HEK293 (cell line): ENCODE results near the gene CDK4.

ENCODE experiments used
- GFI1B ChIP-seq: fragments of 450-650 bp; formaldehyde crosslinking; IDR thresholded peaks from 2 replicates; pipeline ENCODE4 v1.5.1; 2016; ENCODE audit warnings: missing biosample characterization, missing genetic modification characterization
- GLI4 ChIP-seq: fragments of 450-650 bp; formaldehyde crosslinking; IDR thresholded peaks from 2 replicates; pipeline ENCODE4 v1.5.1; 2016; ENCODE audit warnings: missing biosample characterization, missing genetic modification characterization
- HOXC10 ChIP-seq: sonication (generic); formaldehyde crosslinking; IDR thresholded peaks from 2 replicates; pipeline ENCODE4 v1.8.1; 2023; ENCODE audit warnings: mild to moderate bottlenecking, missing genetic modification reagents
- INSM2 ChIP-seq: fragments of 450-650 bp; formaldehyde crosslinking; IDR thresholded peaks from 2 replicates; pipeline ENCODE4 v1.5.1; 2016; ENCODE audit warnings: missing biosample characterization, missing genetic modification characterization
- ZBTB1 ChIP-seq: fragments of 450-650 bp; formaldehyde crosslinking; IDR thresholded peaks from 2 replicates; pipeline ENCODE4 v1.5.1; 2016; ENCODE audit warnings: missing biosample characterization, missing genetic modification characterization
- ZBTB26 ChIP-seq: fragments of 450-650 bp; formaldehyde crosslinking; optimal IDR thresholded peaks from 2 replicates; pipeline ENCODE3; 2016; ENCODE audit warnings: missing biosample characterization, mild to moderate bottlenecking, missing genetic modification characterization
- ZBTB48 ChIP-seq: fragments of 450-650 bp; formaldehyde crosslinking; IDR thresholded peaks from 2 replicates; pipeline ENCODE4 v1.5.1; 2016; ENCODE audit warnings: missing biosample characterization, missing genetic modification characterization
- ZBTB49 ChIP-seq: fragments of 450-650 bp; formaldehyde crosslinking; IDR thresholded peaks from 2 replicates; pipeline ENCODE4 v1.5.1; 2016; ENCODE audit warnings: missing biosample characterization, missing genetic modification characterization, low read depth
- ZBTB7A ChIP-seq: fragments of 450-650 bp; formaldehyde crosslinking; IDR thresholded peaks from 2 replicates; pipeline ENCODE4 v1.5.1; 2016; ENCODE audit warnings: low read depth, missing biosample characterization, missing genetic modification characterization
- ZFP37 ChIP-seq: fragments of 450-650 bp; formaldehyde crosslinking; IDR thresholded peaks from 2 replicates; pipeline ENCODE4 v1.5.1; 2016; ENCODE audit warnings: missing biosample characterization, missing genetic modification characterization
- ZNF132 ChIP-seq: fragments of 450-650 bp; formaldehyde crosslinking; IDR thresholded peaks from 2 replicates; pipeline ENCODE4 v1.5.1; 2017; ENCODE audit warnings: missing biosample characterization, missing genetic modification characterization, borderline replicate concordance
- ZNF148 ChIP-seq: fragments of 450-650 bp; formaldehyde crosslinking; IDR thresholded peaks from 2 replicates; pipeline ENCODE4 v1.5.0; 2017; ENCODE audit warnings: missing biosample characterization, missing genetic modification characterization, borderline replicate concordance
- ZNF16 ChIP-seq: fragments of 450-650 bp; formaldehyde crosslinking; IDR thresholded peaks from 2 replicates; pipeline ENCODE4 v1.5.1; 2016; ENCODE audit warnings: low read depth, missing biosample characterization, missing genetic modification characterization
- ZNF175 ChIP-seq: fragments of 450-650 bp; formaldehyde crosslinking; IDR thresholded peaks from 2 replicates; pipeline ENCODE4 v1.5.1; 2016; ENCODE audit warnings: missing biosample characterization, missing genetic modification characterization
- ZNF223 ChIP-seq: fragments of 450-650 bp; formaldehyde crosslinking; IDR thresholded peaks from 2 replicates; pipeline ENCODE4 v1.5.1; 2016; ENCODE audit warnings: missing biosample characterization, missing genetic modification characterization
- ZNF239 ChIP-seq: fragments of 450-650 bp; formaldehyde crosslinking; IDR thresholded peaks from 2 replicates; pipeline ENCODE4 v1.5.1; 2016; ENCODE audit warnings: missing biosample characterization, missing genetic modification characterization
- ZNF292 ChIP-seq: fragments of 450-650 bp; formaldehyde crosslinking; IDR thresholded peaks from 2 replicates; pipeline ENCODE4 v1.5.1; 2016; ENCODE audit warnings: low read depth, missing biosample characterization, missing genetic modification characterization, borderline replicate concordance
- ZNF354C ChIP-seq: fragments of 450-650 bp; formaldehyde crosslinking; IDR thresholded peaks from 2 replicates; pipeline ENCODE4 v1.5.1; 2016; ENCODE audit warnings: missing biosample characterization, missing genetic modification characterization, low read depth, borderline replicate concordance
- ZNF549 ChIP-seq: fragments of 450-650 bp; IDR thresholded peaks from 2 replicates; pipeline ENCODE4 v1.5.1; 2018; ENCODE audit warnings: missing biosample characterization, missing genetic modification characterization, mild to moderate bottlenecking, inconsistent platforms, moderate library complexity
- ZNF571 ChIP-seq: fragments of 450-650 bp; formaldehyde crosslinking; IDR thresholded peaks from 2 replicates; pipeline ENCODE4 v1.5.0; 2017; ENCODE audit warnings: missing biosample characterization, missing genetic modification characterization
- ZNF600 ChIP-seq: fragments of 450-650 bp; formaldehyde crosslinking; IDR thresholded peaks from 2 replicates; pipeline ENCODE4 v1.5.1; 2016; ENCODE audit warnings: missing biosample characterization, missing genetic modification characterization
- ZNF654 ChIP-seq: fragments of 450-650 bp; formaldehyde crosslinking; IDR thresholded peaks from 2 replicates; pipeline ENCODE4 v1.5.1; 2016; ENCODE audit warnings: low read depth, missing biosample characterization, missing genetic modification characterization
- ZNF658 ChIP-seq: fragments of 450-650 bp; formaldehyde crosslinking; IDR thresholded peaks from 2 replicates; pipeline ENCODE4; 2016; ENCODE audit warnings: missing biosample characterization, missing genetic modification characterization
- ZNF670 ChIP-seq: fragments of 450-650 bp; formaldehyde crosslinking; IDR thresholded peaks from 2 replicates; pipeline ENCODE4 v1.5.1; 2016; ENCODE audit warnings: missing biosample characterization, missing genetic modification characterization, low read depth
- ZNF837 ChIP-seq: fragments of 450-650 bp; formaldehyde crosslinking; IDR thresholded peaks from 2 replicates; pipeline ENCODE4 v1.5.1; 2016; ENCODE audit warnings: missing biosample characterization, missing genetic modification characterization
- ZSCAN23 ChIP-seq: fragments of 450-650 bp; formaldehyde crosslinking; IDR thresholded peaks from 2 replicates; pipeline ENCODE4 v1.5.1; 2016; ENCODE audit warnings: missing biosample characterization, missing genetic modification characterization
- ZXDB ChIP-seq: fragments of 450-650 bp; formaldehyde crosslinking; IDR thresholded peaks from 2 replicates; pipeline ENCODE4 v1.5.1; 2016; ENCODE audit warnings: missing biosample characterization, missing genetic modification characterization
- TF ChIP-seq, protein P1 (sequence below): fragments of 450-650 bp; formaldehyde crosslinking; IDR thresholded peaks from 2 replicates; pipeline ENCODE4 v1.5.1; 2016; ENCODE audit warnings: missing biosample characterization, missing genetic modification characterization
- TF ChIP-seq, protein P2 (sequence below): fragments of 450-650 bp; formaldehyde crosslinking; IDR thresholded peaks from 2 replicates; pipeline ENCODE4 v1.5.1; 2017; ENCODE audit warnings: missing biosample characterization, missing genetic modification characterization

CDK4 gene

GRCh38 chr12:57782608-57783465 is 30.7 kb upstream of the CDK4 start, which contains the start of gene TSFM (continued):
- TF ChIP-seq ZBTB26 (peak; percentile 81), ZNF658 (tag by site-specific recombination) (no peak), ZSCAN23 (peak; percentile 91), ZNF600 (tag by site-specific recombination) (peak; percentile 96), ZNF670 (tag by site-specific recombination) (no peak), ZNF837 (tag by site-specific recombination) (peak; percentile 48; the same call in 1 of the 2 replicates), INSM2 (tag by site-specific recombination) (peak; percentile 93), ZNF132 (no peak), ZBTB49 (no peak), ZXDB (tag by site-specific recombination) (peak; percentile 96), HOXC10 (CRISPR knock-in tag) (no peak), ZBTB48 (tag by site-specific recombination) (peak; percentile 93), ZNF571 (tag by site-specific recombination) (no peak), ZNF354C (tag by site-specific recombination) (no peak), ZNF549 (no peak), GLI4 (tag by site-specific recombination) (peak; percentile 87), ZBTB7A (tag by site-specific recombination) (peak; percentile 67; the same call in 1 of the 2 replicates), ZFP37 (peak; percentile 96), GFI1B (tag by site-specific recombination) (no peak), ZNF654 (tag by site-specific recombination) (peak; percentile 80), ZBTB1 (tag by site-specific recombination) (peak; percentile 85; the same call in 1 of the 2 replicates), ZNF16 (tag by site-specific recombination) (no peak), ZNF223 (tag by site-specific recombination) (no peak), ZNF239 (tag by site-specific recombination) (peak; percentile 86), ZNF292 (no peak), ZNF148 (tag by site-specific recombination) (peak; percentile 18; the same call in 1 of the 2 replicates), ZNF175 (tag by site-specific recombination) (no peak)
- TF ChIP-seq, protein P1, sequence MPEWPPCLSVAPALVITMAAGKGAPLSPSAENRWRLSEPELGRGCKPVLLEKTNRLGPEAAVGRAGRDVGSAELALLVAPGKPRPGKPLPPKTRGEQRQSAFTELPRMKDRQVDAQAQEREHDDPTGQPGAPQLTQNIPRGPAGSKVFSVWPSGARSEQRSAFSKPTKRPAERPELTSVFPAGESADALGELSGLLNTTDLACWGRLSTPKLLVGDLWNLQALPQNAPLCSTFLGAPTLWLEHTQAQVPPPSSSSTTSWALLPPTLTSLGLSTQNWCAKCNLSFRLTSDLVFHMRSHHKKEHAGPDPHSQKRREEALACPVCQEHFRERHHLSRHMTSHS (tag by site-specific recombination) = no peak
- TF ChIP-seq, protein P2, sequence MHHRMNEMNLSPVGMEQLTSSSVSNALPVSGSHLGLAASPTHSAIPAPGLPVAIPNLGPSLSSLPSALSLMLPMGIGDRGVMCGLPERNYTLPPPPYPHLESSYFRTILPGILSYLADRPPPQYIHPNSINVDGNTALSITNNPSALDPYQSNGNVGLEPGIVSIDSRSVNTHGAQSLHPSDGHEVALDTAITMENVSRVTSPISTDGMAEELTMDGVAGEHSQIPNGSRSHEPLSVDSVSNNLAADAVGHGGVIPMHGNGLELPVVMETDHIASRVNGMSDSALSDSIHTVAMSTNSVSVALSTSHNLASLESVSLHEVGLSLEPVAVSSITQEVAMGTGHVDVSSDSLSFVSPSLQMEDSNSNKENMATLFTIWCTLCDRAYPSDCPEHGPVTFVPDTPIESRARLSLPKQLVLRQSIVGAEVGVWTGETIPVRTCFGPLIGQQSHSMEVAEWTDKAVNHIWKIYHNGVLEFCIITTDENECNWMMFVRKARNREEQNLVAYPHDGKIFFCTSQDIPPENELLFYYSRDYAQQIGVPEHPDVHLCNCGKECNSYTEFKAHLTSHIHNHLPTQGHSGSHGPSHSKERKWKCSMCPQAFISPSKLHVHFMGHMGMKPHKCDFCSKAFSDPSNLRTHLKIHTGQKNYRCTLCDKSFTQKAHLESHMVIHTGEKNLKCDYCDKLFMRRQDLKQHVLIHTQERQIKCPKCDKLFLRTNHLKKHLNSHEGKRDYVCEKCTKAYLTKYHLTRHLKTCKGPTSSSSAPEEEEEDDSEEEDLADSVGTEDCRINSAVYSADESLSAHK (tag by site-specific recombination) = peak; percentile 58; the same call in 1 of the 2 replicates
